HG03457 (cell line): ENCODE data around the gene CEBPB.
"Not testable (repeated sequence)": the region's sequence is repeated elsewhere in the genome, so short reads cannot be mapped to it uniquely, and the experiment has no call there.

Source experiments
- ATAC-seq: cut with Tn5 transposase; IDR thresholded peaks from one replicate; pipeline ENCODE4 v1.9.1; 2021; ENCODE audit warnings: moderate number of reproducible peaks; ENCODE audit not compliant: unreplicated experiment

CEBPB gene

GRCh38 chr20:50169329-50169823, 21.3 kb upstream of the CEBPB start:
- ATAC-seq = no peak

- ATAC-seq = no peak
These were observed 19.9 kb upstream of the CEBPB start for GRCh38 chr20:50170549-50171220.

DNA sequence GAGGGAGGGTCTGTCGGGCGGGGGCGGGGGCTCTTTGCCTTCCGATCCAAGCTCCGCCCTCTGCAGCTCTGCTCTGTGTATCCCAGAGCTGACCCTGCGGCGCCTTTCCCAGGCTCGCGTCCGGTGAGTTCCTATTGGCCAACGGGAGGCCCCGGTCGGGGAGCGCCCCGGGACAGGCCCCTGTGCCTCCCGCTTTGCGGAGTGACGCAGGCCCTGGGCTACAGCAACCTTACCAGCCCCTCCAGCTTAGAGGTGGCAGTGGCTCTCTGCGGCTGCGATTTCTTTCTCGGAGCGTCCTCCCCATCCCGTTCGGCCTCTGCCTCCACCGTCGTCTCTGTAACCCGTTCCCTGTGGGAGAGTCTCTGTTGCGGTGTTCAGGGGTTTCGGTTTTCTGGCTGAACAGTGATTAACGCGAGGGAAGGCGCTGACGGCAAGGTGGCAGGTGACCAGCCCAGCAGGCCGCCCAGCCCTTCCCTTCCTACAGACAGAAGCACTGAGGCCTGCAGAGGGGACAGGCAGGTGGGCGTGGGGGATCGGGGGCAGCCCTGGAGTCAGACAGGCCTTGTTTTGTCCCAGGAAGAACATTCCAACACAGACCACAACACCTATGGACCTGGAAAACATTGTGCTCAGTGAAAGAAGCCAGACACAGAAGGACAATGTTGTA, 18.1 kb upstream of the CEBPB start:
- no peak for ATAC-seq

GRCh38 chr20:50174456-50174855, 16.2 kb upstream of the CEBPB start:
- ATAC-seq = no peak

DNA sequence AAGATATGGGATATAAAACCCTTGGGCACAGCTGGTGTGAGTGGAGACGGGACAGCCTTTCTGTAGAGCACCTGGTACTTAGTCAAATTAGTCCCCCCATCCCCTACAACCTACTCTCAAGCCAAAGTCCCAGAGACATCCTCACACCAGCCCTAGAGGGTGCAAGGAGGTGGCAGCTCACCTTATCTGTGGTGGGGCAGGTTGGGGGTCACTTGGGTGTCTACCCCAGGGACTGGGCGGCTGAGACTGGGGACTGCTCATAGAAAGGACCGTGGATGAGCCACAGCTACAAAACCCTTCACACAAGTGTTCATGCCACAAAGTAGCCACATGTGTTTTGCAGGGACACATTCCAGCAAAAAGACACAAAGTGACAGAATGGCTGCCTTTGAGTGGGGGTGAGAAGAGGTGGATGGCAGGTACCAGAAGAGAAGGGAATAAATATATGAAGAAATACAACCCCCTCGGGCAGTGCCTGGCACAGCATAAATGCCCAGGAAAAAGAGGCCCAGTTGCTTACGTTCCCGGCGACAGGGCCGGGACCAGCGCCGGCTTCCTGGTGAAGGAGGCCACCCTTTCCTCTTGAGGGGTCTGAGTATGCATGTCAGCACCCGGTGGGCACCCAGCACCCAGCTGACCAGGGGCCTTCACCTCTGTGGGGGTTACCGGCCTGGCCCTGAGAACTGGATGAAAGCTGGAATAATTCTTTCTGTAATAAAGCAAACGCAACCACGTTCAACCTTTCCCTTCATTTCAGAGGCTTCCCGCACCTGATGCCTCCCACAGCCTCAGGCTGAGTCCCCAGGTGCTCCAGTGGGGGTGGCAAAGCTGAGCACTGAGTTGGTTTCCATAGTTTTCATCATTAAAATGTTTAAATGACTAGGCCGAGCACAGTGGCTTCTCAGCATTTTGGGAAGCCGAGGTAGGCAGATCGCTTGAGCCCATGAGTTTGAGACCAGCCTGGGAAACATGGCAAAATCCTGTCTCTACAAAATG, 14.4 kb upstream of the CEBPB start:
- no peak for ATAC-seq

DNA sequence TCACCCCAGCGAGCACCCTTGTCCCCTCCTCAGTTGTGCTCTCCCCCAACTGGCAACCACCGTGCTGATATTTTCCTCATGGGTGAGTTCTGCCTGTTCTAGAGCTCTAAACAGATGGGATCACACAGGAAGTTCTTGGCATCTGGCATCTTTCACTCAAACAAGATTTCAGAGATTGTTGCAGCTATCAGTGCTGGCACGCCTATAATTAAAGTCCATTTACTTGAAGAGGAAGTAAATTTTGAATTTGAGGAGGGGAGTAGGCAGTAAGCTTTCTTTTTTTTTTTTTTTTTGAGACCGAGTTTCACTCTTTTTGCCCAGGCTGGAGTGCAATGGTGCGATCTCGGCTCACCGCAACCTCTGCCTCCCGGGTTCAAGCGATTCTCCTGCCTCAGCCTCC, 12.0 kb upstream of the CEBPB start:
- not testable (repeated sequence) for ATAC-seq

DNA sequence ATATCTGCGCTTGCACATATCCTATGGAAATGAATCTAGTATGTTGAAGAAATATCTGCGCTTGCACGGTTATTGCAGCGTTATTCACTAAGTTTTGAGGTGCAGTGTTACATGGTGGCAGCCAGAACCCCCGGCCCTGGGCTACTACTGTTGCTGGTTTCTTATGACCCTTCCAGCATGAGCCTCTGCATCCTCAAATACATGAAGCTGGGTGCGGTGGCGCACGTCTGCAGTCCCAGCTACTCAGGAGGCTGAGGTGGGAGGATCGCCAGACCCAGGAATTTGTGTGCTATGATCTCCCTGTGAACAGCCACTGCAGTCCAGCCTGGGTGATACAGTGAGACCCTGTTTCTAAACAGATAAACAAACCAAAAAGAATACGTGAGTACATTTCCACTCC, 9.3 kb upstream of the CEBPB start:
- no peak for ATAC-seq

- ATAC-seq = no peak
These were observed 8.3 kb upstream of the CEBPB start for GRCh38 chr20:50182346-50182745.

DNA sequence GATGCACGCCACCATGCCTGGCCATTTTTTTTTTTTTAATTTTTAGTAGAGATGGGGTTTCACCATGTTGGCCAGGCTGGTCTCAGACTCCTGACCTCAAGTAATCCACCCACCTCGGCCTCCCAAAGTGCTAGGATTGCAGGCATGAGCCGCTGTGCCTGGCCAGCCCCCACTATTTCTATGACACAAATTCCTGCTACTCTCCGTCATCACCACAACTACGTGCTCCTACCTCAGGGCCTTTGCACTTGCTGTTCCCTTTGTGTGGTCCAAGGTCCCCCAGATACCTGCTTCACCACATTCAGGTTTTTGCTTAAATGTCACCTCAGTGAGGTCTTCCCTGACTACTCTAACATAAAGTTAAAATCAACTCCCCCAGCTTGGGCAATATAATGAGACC, 5.2 kb upstream of the CEBPB start:
- ATAC-seq = no peak

GRCh38 chr20:50186151-50186885, 4.3 kb upstream of the CEBPB start:
- ATAC-seq = no peak

DNA sequence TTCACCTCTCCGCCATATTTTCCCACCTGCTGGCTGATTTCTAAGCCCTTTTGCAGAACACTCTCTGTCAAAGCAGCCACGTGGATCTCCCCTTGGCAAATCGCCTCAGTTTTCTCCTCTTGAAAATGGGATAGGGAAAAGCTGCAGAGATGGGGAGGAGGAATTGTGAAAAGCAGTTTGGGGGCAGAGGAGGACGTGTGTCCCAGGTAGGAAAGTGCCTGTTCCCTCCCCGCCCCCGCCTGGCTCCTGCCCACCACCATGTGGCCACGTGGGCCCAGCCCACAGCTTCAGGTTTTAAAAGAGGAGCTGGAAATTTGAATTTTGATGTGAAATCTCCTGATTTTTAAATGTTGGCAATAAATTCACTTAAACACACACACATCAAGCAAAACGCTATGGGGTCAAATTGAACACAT, 3.6 kb upstream of the CEBPB start:
- ATAC-seq = no peak

GRCh38 chr20:50187403-50188051, 3.1 kb upstream of the CEBPB start:
- no peak for ATAC-seq

DNA sequence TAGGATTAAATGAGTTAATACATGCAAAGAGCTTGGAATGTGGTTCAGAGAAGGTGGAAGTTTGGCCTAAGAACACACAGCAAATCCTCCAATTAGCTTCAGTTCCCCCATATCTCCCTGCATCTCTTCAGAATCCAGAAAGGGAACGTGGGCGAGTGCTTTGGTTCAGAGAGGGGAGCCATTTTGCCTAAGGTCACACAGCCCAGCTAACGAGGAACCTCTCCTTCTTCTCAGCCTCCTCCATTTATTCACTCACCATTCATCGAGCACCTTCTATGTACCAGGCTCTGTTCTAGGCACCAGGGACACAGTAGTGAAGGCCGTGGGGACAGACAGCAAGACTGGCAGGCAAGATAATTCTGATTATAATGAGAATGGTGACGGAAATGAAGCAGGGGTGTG, 2.3 kb upstream of the CEBPB start:
- ATAC-seq = no peak

DNA sequence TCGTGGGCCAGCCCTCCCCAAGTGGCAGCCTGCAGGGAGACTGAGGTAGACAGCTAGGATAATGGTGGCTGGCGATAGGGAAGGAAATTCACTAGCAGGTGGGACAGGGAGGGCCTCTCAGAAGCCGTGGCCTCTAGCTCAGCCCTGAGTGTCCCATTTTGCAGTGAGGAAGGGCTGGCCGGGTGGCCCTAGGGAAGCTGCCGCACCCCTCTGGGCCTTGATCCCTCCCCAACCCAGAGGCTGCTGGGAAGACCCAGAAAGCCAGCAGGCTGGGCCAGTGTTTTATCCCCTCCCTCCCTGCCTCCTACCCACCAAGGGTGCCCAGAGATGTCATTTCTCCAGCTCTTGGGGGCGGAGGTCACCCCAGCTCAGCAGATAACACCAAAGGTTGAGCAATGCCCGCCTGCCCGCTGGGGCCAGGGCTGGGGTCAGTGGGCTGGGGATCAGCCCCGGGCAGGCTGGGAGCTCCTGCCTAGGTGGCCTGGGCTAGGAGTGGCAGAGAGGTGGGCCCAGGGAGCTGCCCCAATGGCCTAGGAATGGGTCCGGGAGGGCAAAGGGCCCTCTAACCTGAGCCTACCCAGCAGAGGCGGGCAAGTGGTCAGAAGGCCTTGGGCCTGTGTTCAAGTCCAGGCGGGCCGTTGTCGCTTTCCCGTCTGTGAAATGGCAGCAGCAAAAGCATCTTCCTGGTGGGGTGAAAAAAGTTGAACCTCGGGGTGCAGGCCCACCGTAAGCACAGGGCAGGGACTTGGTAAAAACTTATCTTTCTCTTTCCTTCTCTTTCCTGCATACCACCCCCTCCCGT, 1.6 kb upstream of the CEBPB start:
- ATAC-seq = no peak

- ATAC-seq = no peak
These were observed 864 bp upstream of the CEBPB start for GRCh38 chr20:50189681-50190250.

- no peak for ATAC-seq
These were observed 474 bp downstream of the CEBPB start for GRCh38 chr20:50191065-50191543.

DNA sequence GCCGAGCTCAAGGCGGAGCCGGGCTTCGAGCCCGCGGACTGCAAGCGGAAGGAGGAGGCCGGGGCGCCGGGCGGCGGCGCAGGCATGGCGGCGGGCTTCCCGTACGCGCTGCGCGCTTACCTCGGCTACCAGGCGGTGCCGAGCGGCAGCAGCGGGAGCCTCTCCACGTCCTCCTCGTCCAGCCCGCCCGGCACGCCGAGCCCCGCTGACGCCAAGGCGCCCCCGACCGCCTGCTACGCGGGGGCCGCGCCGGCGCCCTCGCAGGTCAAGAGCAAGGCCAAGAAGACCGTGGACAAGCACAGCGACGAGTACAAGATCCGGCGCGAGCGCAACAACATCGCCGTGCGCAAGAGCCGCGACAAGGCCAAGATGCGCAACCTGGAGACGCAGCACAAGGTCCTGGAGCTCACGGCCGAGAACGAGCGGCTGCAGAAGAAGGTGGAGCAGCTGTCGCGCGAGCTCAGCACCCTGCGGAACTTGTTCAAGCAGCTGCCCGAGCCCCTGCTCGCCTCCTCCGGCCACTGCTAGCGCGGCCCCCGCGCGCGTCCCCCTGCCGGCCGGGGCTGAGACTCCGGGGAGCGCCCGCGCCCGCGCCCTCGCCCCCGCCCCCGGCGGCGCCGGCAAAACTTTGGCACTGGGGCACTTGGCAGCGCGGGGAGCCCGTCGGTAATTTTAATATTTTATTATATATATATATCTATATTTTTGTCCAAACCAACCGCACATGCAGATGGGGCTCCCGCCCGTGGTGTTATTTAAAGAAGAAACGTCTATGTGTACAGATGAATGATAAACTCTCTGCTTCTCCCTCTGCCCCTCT, 1.1 kb downstream of the CEBPB start:
- ATAC-seq = no peak
